ENCODE results near the gene NPHP1. TPM values are rescaled to one million over a fixed set of nuclear protein-coding genes. Genes with fewer than 3 reads are reported as not detected.

The NPHP1 gene
- total RNA-seq, 1 experiment from 2014 or later, result 3.1 TPM

DNA sequence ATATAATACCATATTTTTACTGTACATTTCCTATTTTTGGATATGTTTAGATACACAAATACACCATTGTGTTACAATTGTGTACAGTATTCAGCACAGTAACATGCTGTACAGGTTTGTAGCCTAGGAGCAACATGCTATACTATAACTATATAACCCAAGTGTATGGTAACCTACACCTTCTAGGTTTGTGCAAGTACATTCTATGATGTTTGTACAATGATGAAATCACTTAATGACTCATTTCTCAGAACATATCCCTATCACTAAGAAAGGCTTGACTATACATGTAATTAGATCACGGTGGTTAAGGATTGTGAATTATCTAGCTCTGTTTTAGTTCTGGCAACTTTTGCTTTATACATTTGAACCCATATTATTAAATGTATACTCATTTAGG, 31.3 kb downstream of the NPHP1 start:
- no peaks in the 10 kb centered on the region for H3K4me1 Mint-ChIP-seq (ENCODE audit: low read depth, unreplicated experiment)
- ChIA-PET CTCF (no interaction called here), POLR2A (no interaction called here)
- no peak overlapping the region for H3K27ac Mint-ChIP-seq (ENCODE audit: unreplicated experiment)
- H3K4me3 Mint-ChIP-seq (ENCODE audit: unreplicated experiment), result no peak overlapping the region
- Histone ChIP-seq H3K4me3 (ENCODE audit: low read depth, low read length) (no peak overlapping the region), H3K36me3 (ENCODE audit: control insufficient read depth, insufficient read depth, low read length) (no peaks in the 10 kb centered on the region), H3K27me3 (replicated peaks; ENCODE audit: control insufficient read depth, insufficient read depth, low read length) (no peaks in the 10 kb centered on the region), H3K9me3 (no peaks in the 10 kb centered on the region), H3K4me1 (no peaks in the 10 kb centered on the region)
- BruUV-seq (replicated peaks), result no TSS peak
- intact Hi-C loops (cut with micrococcal nuclease; ENCODE audit: unreplicated experiment), result no loop called here
- DNase-seq, result no peak
- peaks cover 15% of the 10 kb centered on the region for H3K27me3 Mint-ChIP-seq (ENCODE audit: insufficient read depth, unreplicated experiment)
- TF ChIP-seq CTCF (IDR thresholded peaks at IDR 0.05; ENCODE audit: insufficient read depth in 1 of 2, low read depth in 1 of 2, low read length in 1 of 2, severe bottlenecking in 1 of 2, unreplicated experiment in 1 of 2), result no peak
- H3K9me3 Mint-ChIP-seq (ENCODE audit: unreplicated experiment), result no peaks in the 10 kb centered on the region
- no peaks in the 10 kb centered on the region for H3K36me3 Mint-ChIP-seq (ENCODE audit: insufficient read depth, unreplicated experiment)

DNA sequence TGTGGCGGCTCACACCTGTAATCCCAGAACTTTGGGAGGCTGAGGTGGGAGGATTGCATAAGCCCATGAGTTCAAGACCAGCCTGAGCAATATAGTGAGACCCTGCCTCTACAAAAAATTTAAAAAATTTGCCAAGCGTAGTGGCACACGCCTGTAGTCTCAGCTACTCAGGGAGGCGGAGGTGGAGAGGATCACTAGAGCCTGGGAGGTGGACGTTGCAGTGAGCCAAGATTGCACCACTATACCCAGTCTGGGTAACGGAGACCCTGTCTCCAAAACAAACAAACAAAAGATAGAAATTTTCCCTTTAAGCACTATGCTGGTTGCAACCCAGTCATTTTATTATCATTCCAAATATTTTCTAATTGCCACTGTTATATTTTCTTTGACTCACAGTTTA, 32.3 kb downstream of the NPHP1 start:
- no TSS peak for BruUV-seq (replicated peaks)
- Histone ChIP-seq H3K27me3 (replicated peaks; ENCODE audit: control insufficient read depth, insufficient read depth, low read length) (no peaks in the 10 kb centered on the region), H3K4me1 (no peaks in the 10 kb centered on the region), H3K4me3 (ENCODE audit: low read depth, low read length) (no peak overlapping the region), H3K36me3 (ENCODE audit: control insufficient read depth, insufficient read depth, low read length) (no peaks in the 10 kb centered on the region), H3K9me3 (no peaks in the 10 kb centered on the region)
- POLR2A ChIA-PET, result no interaction called here
- intact Hi-C loops (cut with micrococcal nuclease; ENCODE audit: unreplicated experiment), result no loop called here
- Mint-ChIP-seq H3K27me3 (ENCODE audit: insufficient read depth, unreplicated experiment) (peaks cover 15% of the 10 kb centered on the region), H3K4me3 (ENCODE audit: unreplicated experiment) (no peak overlapping the region), H3K4me1 (ENCODE audit: low read depth, unreplicated experiment) (no peaks in the 10 kb centered on the region), H3K36me3 (ENCODE audit: insufficient read depth, unreplicated experiment) (no peaks in the 10 kb centered on the region), H3K27ac (ENCODE audit: unreplicated experiment) (no peak overlapping the region), H3K9me3 (ENCODE audit: unreplicated experiment) (no peaks in the 10 kb centered on the region)
- no peak for DNase-seq
- no peak for TF ChIP-seq CTCF (IDR thresholded peaks at IDR 0.05; ENCODE audit: insufficient read depth in 1 of 2, low read depth in 1 of 2, low read length in 1 of 2, severe bottlenecking in 1 of 2, unreplicated experiment in 1 of 2)
- CTCF ChIA-PET, result no interaction called here

DNA sequence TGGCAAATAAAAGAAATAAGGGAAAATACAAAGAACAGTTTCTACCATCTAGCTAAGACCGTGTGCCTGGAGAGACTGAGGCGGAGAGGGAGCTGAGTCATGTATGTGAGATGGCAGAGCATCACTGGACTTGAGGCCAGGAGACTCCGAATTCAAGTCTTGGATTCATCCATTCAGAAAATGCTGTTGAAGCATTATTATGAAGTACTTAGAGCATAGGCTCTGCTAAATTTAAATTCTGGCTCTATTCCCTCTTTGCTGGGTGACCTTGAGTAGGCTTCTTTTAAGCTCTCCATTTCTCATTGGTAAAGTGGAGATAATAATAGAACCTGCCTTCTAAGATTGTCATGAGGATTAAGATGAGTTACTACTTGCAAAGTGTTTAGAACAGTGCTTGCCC, 34.7 kb downstream of the NPHP1 start:
- POLR2A ChIA-PET, result no interaction called here
- Mint-ChIP-seq H3K27ac (ENCODE audit: unreplicated experiment) (no peak overlapping the region), H3K36me3 (ENCODE audit: insufficient read depth, unreplicated experiment) (no peaks in the 10 kb centered on the region), H3K27me3 (ENCODE audit: insufficient read depth, unreplicated experiment) (peaks cover 11% of the 10 kb centered on the region), H3K4me1 (ENCODE audit: low read depth, unreplicated experiment) (no peaks in the 10 kb centered on the region), H3K9me3 (ENCODE audit: unreplicated experiment) (no peaks in the 10 kb centered on the region), H3K4me3 (ENCODE audit: unreplicated experiment) (no peak overlapping the region)
- H3K27me3 ChIP-seq (replicated peaks; ENCODE audit: control insufficient read depth, insufficient read depth, low read length), result no peaks in the 10 kb centered on the region
- TF ChIP-seq CTCF (IDR thresholded peaks at IDR 0.05; ENCODE audit: insufficient read depth in 1 of 2, low read depth in 1 of 2, low read length in 1 of 2, severe bottlenecking in 1 of 2, unreplicated experiment in 1 of 2), result no peak
- intact Hi-C loops (cut with micrococcal nuclease; ENCODE audit: unreplicated experiment), result no loop called here
- H3K4me1 ChIP-seq, result no peaks in the 10 kb centered on the region
- H3K4me3 ChIP-seq (ENCODE audit: low read depth, low read length), result no peak overlapping the region
- BruUV-seq (replicated peaks), result no TSS peak
- H3K9me3 ChIP-seq, result no peaks in the 10 kb centered on the region
- CTCF ChIA-PET, result no interaction called here
- no peaks in the 10 kb centered on the region for H3K36me3 ChIP-seq (ENCODE audit: control insufficient read depth, insufficient read depth, low read length)
- no peak for DNase-seq
